ENCODE data around the gene CLEC2L. TPM values are rescaled to one million over a fixed set of nuclear protein-coding genes. Genes with fewer than 3 reads are reported as not detected.
A peak's percentile ranks its signal among the peaks of the same experiment; 100 is the strongest.

The CLEC2L gene
- total RNA-seq (not detected), polyA plus RNA-seq (not detected), total RNA-seq (not detected)

- Mint-ChIP-seq H3K4me3 (peak within 1 kb of the TSS in 9 of 10 donors; percentile 43 to 77 (median 55)), H3K9me3 (peaks cover 0 to 15% (median 0%) of the 10 kb centered on the region in 11 donors), H3K36me3 (peaks cover 0 to 10% (median 0%) of the 10 kb centered on the region in 5 donors), H3K4me1 (peaks cover 2 to 14% (median 9%) of the 10 kb centered on the region in 7 donors), H3K27me3 (peaks cover 25 to 45% (median 41%) of the 10 kb centered on the region in 5 donors), H3K27ac (no peak within 1 kb of the TSS)
- Histone ChIP-seq H3K36me3 (ENCODE audit: control insufficient read depth in 2 of 3, insufficient read depth in 3 of 3, low read length in 3 of 3) (no peaks in the 10 kb centered on the region), H3K4me1 (ENCODE audit: control insufficient read depth in 2 of 2, insufficient read depth in 2 of 2, low read length in 2 of 2) (no peaks in the 10 kb centered on the region), H3K9me3 (ENCODE audit: control insufficient read depth in 2 of 3, low read length in 3 of 3) (no peaks in the 10 kb centered on the region), H3K27ac (ENCODE audit: low read depth, low read length) (no peak within 1 kb of the TSS), H3K4me3 (ENCODE audit: low read length) (no peak within 1 kb of the TSS), H3K27me3 (ENCODE audit: control insufficient read depth in 2 of 2, insufficient read depth in 2 of 2, low read length in 2 of 2) (peaks cover 0 to 5% of the 10 kb centered on the region in 2 donors)
- CTCF ChIA-PET, result no interaction called here
- POLR2A ChIA-PET, result no interaction called here
- intact Hi-C loops (cut with micrococcal nuclease), result no loop called here
- no peak for ATAC-seq
- DNase-seq, result no peak
These were observed at the start of gene CLEC2L for GRCh38 chr7:139523199-139523941. CLEC2L (plus strand) TSS chr7:139523685; CDS start chr7:139523928, 243 bp downstream.

- H3K27ac ChIP-seq (ENCODE audit: low read depth, low read length), result no peak overlapping the region
- Mint-ChIP-seq H3K27me3 (peaks cover 5 to 11% (median 6%) of the 10 kb centered on the region in 5 donors), H3K36me3 (peaks cover 0 to 6% (median 5%) of the 10 kb centered on the region in 5 donors), H3K4me1 (no peaks in the 10 kb centered on the region), H3K9me3 (peaks cover 0 to 18% (median 6%) of the 10 kb centered on the region in 11 donors), H3K4me3 (no peak overlapping the region), H3K27ac (no peak overlapping the region)
- POLR2A ChIA-PET, result no interaction called here
- DNase-seq, result no peak
- no peak overlapping the region for H3K4me3 ChIP-seq (ENCODE audit: low read length)
- H3K36me3 ChIP-seq (ENCODE audit: control insufficient read depth in 2 of 3, insufficient read depth in 3 of 3, low read length in 3 of 3), result no peaks in the 10 kb centered on the region
- no peaks in the 10 kb centered on the region for H3K4me1 ChIP-seq (ENCODE audit: control insufficient read depth in 2 of 2, insufficient read depth in 2 of 2, low read length in 2 of 2)
- CTCF ChIA-PET, result no interaction called here
- intact Hi-C loops (cut with micrococcal nuclease), result no loop called here
- H3K27me3 ChIP-seq (ENCODE audit: control insufficient read depth in 2 of 2, insufficient read depth in 2 of 2, low read length in 2 of 2), result no peaks in the 10 kb centered on the region
- H3K9me3 ChIP-seq (ENCODE audit: control insufficient read depth in 2 of 3, low read length in 3 of 3), result peaks cover 0 to 3% (median 0%) of the 10 kb centered on the region in 3 experiments
- no peak for ATAC-seq
These were observed 47.3 kb upstream of the CLEC2L start for GRCh38 chr7:139476139-139476538.

- peaks cover 7 to 18% (median 13%) of the 10 kb centered on the region in 5 donors for H3K27me3 Mint-ChIP-seq
- no peaks in the 10 kb centered on the region for H3K4me1 Mint-ChIP-seq
- no peak overlapping the region for H3K27ac Mint-ChIP-seq
- H3K4me1 ChIP-seq (ENCODE audit: control insufficient read depth in 2 of 2, insufficient read depth in 2 of 2, low read length in 2 of 2), result no peaks in the 10 kb centered on the region
- ATAC-seq (no peak), DNase-seq (no peak)
- no peaks in the 10 kb centered on the region for H3K27me3 ChIP-seq (ENCODE audit: control insufficient read depth in 2 of 2, insufficient read depth in 2 of 2, low read length in 2 of 2)
- CTCF ChIA-PET, result no interaction called here
- no peaks in the 10 kb centered on the region for H3K36me3 ChIP-seq (ENCODE audit: control insufficient read depth in 2 of 3, insufficient read depth in 3 of 3, low read length in 3 of 3)
- POLR2A ChIA-PET, result no interaction called here
- no peak overlapping the region for H3K4me3 Mint-ChIP-seq
- H3K36me3 Mint-ChIP-seq, result peaks cover 0 to 6% (median 5%) of the 10 kb centered on the region in 5 donors
- peaks cover 0 to 3% (median 0%) of the 10 kb centered on the region in 3 experiments for H3K9me3 ChIP-seq (ENCODE audit: control insufficient read depth in 2 of 3, low read length in 3 of 3)
- peaks cover 0 to 18% (median 6%) of the 10 kb centered on the region in 11 donors for H3K9me3 Mint-ChIP-seq
- no peak overlapping the region for H3K27ac ChIP-seq (ENCODE audit: low read depth, low read length)
- intact Hi-C loops (cut with micrococcal nuclease), result no loop called here
- H3K4me3 ChIP-seq (ENCODE audit: low read length), result no peak overlapping the region
These were observed 46.6 kb upstream of the CLEC2L start for GRCh38 chr7:139476891-139477290.

- no peaks in the 10 kb centered on the region for H3K9me3 ChIP-seq (ENCODE audit: control insufficient read depth in 2 of 3, low read length in 3 of 3)
- H3K27ac ChIP-seq (ENCODE audit: low read depth, low read length), result no peak overlapping the region
- Mint-ChIP-seq H3K9me3 (peaks cover 0 to 4% (median 0%) of the 10 kb centered on the region in 11 donors), H3K36me3 (no peaks in the 10 kb centered on the region), H3K4me1 (peaks cover 0 to 5% (median 0%) of the 10 kb centered on the region in 7 donors), H3K4me3 (no peak overlapping the region), H3K27me3 (peaks cover 18 to 26% (median 20%) of the 10 kb centered on the region in 5 donors), H3K27ac (no peak overlapping the region)
- no peak for DNase-seq
- no peaks in the 10 kb centered on the region for H3K36me3 ChIP-seq (ENCODE audit: control insufficient read depth in 2 of 3, insufficient read depth in 3 of 3, low read length in 3 of 3)
- H3K4me3 ChIP-seq (ENCODE audit: low read length), result no peak overlapping the region
- ATAC-seq, result no peak
- no peaks in the 10 kb centered on the region for H3K4me1 ChIP-seq (ENCODE audit: control insufficient read depth in 2 of 2, insufficient read depth in 2 of 2, low read length in 2 of 2)
- CTCF ChIA-PET, result interaction anchor here (0.6 kb wide), 1 partner anchor 25 kb away, joined by 3 read pairs; no protein-coding TSS in a partner anchor
- peaks cover 0 to 2% of the 10 kb centered on the region in 2 donors for H3K27me3 ChIP-seq (ENCODE audit: control insufficient read depth in 2 of 2, insufficient read depth in 2 of 2, low read length in 2 of 2)
- intact Hi-C loops (cut with micrococcal nuclease), result no loop called here
- POLR2A ChIA-PET, result no interaction called here
These were observed 43.9 kb upstream of the CLEC2L start for GRCh38 chr7:139479620-139480019.

- ChIA-PET POLR2A (no interaction called here), CTCF (interaction anchor here (0.6 kb wide), 1 partner anchor 165 kb away, joined by 6 read pairs; no protein-coding TSS in a partner anchor)
- peaks cover 0 to 1% (median 0%) of the 10 kb centered on the region in 11 donors for H3K9me3 Mint-ChIP-seq
- Histone ChIP-seq H3K27ac (ENCODE audit: low read depth, low read length) (no peak overlapping the region), H3K27me3 (ENCODE audit: control insufficient read depth in 2 of 2, insufficient read depth in 2 of 2, low read length in 2 of 2) (peaks cover 0 to 2% of the 10 kb centered on the region in 2 donors), H3K9me3 (ENCODE audit: control insufficient read depth in 2 of 3, low read length in 3 of 3) (no peaks in the 10 kb centered on the region), H3K4me3 (ENCODE audit: low read length) (no peak overlapping the region), H3K4me1 (ENCODE audit: control insufficient read depth in 2 of 2, insufficient read depth in 2 of 2, low read length in 2 of 2) (no peaks in the 10 kb centered on the region), H3K36me3 (ENCODE audit: control insufficient read depth in 2 of 3, insufficient read depth in 3 of 3, low read length in 3 of 3) (no peaks in the 10 kb centered on the region)
- peaks cover 0 to 5% (median 0%) of the 10 kb centered on the region in 7 donors for H3K4me1 Mint-ChIP-seq
- ATAC-seq, result no peak
- peaks cover 18 to 42% (median 26%) of the 10 kb centered on the region in 5 donors for H3K27me3 Mint-ChIP-seq
- no peak overlapping the region for H3K27ac Mint-ChIP-seq
- intact Hi-C loops (cut with micrococcal nuclease), result no loop called here
- DNase-seq, result no peak
- H3K36me3 Mint-ChIP-seq, result no peaks in the 10 kb centered on the region
- peak overlapping the region in 1 of 10 donors; percentile 20 for H3K4me3 Mint-ChIP-seq
These were observed 42.1 kb upstream of the CLEC2L start for GRCh38 chr7:139481364-139481763.

- Histone ChIP-seq H3K4me3 (ENCODE audit: low read length) (no peak overlapping the region), H3K9me3 (ENCODE audit: control insufficient read depth in 2 of 3, low read length in 3 of 3) (no peaks in the 10 kb centered on the region), H3K27me3 (ENCODE audit: control insufficient read depth in 2 of 2, insufficient read depth in 2 of 2, low read length in 2 of 2) (peaks cover 0 to 2% of the 10 kb centered on the region in 2 donors), H3K27ac (ENCODE audit: low read depth, low read length) (no peak overlapping the region), H3K4me1 (ENCODE audit: control insufficient read depth in 2 of 2, insufficient read depth in 2 of 2, low read length in 2 of 2) (no peaks in the 10 kb centered on the region), H3K36me3 (ENCODE audit: control insufficient read depth in 2 of 3, insufficient read depth in 3 of 3, low read length in 3 of 3) (no peaks in the 10 kb centered on the region)
- CTCF ChIA-PET, result interaction anchor here (0.6 kb wide), 1 partner anchor 164 kb away, joined by 6 read pairs; no protein-coding TSS in a partner anchor
- intact Hi-C loops (cut with micrococcal nuclease), result no loop called here
- H3K36me3 Mint-ChIP-seq, result no peaks in the 10 kb centered on the region
- no peak for ATAC-seq
- peak overlapping the region; percentile 19 to 76 (median 59) for H3K4me3 Mint-ChIP-seq
- peaks cover 0 to 1% (median 0%) of the 10 kb centered on the region in 11 donors for H3K9me3 Mint-ChIP-seq
- no peak overlapping the region for H3K27ac Mint-ChIP-seq
- H3K4me1 Mint-ChIP-seq, result peaks cover 0 to 8% (median 0%) of the 10 kb centered on the region in 7 donors
- POLR2A ChIA-PET, result no interaction called here
- H3K27me3 Mint-ChIP-seq, result peaks cover 24 to 46% (median 27%) of the 10 kb centered on the region in 5 donors
- no peak for DNase-seq
These were observed 41.4 kb upstream of the CLEC2L start for GRCh38 chr7:139482122-139482521.

Data from naive thymus-derived CD4-positive, alpha-beta T cell (primary cell).